ENCODE data around the gene NCAM1.

DNA sequence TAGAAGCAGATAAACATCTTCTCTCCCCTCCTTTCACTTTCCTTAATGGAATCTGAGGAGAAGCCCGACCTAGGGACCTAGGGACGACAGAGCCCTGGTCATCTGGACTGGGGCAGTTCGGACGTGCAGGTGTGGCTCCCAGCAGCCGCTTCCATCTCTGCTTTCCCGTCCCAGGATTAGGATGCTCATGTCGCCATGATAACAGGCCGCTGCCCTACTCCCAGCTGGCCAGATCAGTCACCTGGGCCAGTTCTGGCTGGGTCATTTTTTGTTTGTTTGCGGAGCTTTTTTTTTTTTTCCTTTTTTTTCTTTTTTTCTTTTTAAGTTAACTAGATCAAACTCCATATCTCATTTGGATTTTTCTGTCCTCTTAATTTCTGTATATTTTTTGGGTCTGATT is 186.9 kb downstream of the NCAM1 start:
- TF ChIP-seq, protein P1, sequence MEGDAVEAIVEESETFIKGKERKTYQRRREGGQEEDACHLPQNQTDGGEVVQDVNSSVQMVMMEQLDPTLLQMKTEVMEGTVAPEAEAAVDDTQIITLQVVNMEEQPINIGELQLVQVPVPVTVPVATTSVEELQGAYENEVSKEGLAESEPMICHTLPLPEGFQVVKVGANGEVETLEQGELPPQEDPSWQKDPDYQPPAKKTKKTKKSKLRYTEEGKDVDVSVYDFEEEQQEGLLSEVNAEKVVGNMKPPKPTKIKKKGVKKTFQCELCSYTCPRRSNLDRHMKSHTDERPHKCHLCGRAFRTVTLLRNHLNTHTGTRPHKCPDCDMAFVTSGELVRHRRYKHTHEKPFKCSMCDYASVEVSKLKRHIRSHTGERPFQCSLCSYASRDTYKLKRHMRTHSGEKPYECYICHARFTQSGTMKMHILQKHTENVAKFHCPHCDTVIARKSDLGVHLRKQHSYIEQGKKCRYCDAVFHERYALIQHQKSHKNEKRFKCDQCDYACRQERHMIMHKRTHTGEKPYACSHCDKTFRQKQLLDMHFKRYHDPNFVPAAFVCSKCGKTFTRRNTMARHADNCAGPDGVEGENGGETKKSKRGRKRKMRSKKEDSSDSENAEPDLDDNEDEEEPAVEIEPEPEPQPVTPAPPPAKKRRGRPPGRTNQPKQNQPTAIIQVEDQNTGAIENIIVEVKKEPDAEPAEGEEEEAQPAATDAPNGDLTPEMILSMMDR (optimal IDR thresholded peaks at IDR 0.05 in 1 of 3, IDR thresholded peaks at IDR 0.05 in 1 of 3, conservative IDR thresholded peaks at IDR 0.05 in 1 of 3; ENCODE audit: extremely low read depth in 1 of 3, insufficient read depth in 2 of 3, low read length in 3 of 3), result no peak
- TF ChIP-seq EZH2 (IDR thresholded peaks at IDR 0.05; ENCODE audit: low read length), result no peak
